ENCODE data around the gene HDDC3. TPM values are rescaled to one million over a fixed set of nuclear protein-coding genes. Genes with fewer than 3 reads are reported as not detected.
A peak's percentile ranks its signal among the peaks of the same experiment; 100 is the strongest.

The HDDC3 gene
- total RNA-seq, 1 donor from 2014 or later: 29.4 TPM

GRCh38 chr15:90884719-90885431 lies 47.5 kb downstream of the HDDC3 start:
- Histone ChIP-seq H3K27me3 (no peaks in the 10 kb centered on the region), H3K27ac (peak overlapping the region; percentile 90 to 94), H3K36me3 (peaks cover 30 to 33% of the 10 kb centered on the region in 2 donors), H3K4me3 (peak overlapping the region; percentile 61 to 75), H3K9me3 (no peaks in the 10 kb centered on the region), H3K4me1 (peaks cover 10 to 30% of the 10 kb centered on the region in 2 donors)
- intact Hi-C loops (cut with DNase I): loop anchor here (2.0 to 10.0 kb wide), 6 partner anchors 47 to 990 kb away; partner anchors contain the start of genes AP3S2, BLM, CRTC3 and HDDC3
- TF ChIP-seq CTCF (IDR thresholded peaks at IDR 0.05): no peak
- DNase-seq (ENCODE audit: low spot score in 2 of 2): no peak

- Histone ChIP-seq H3K27me3 (no peaks in the 10 kb centered on the region), H3K27ac (peak within 1 kb of the TSS; percentile 90 to 94), H3K9me3 (no peaks in the 10 kb centered on the region), H3K4me1 (peaks cover 10 to 30% of the 10 kb centered on the region in 2 donors), H3K4me3 (peak within 1 kb of the TSS; percentile 61 to 75), H3K36me3 (peaks cover 30 to 35% of the 10 kb centered on the region in 2 donors)
- TF ChIP-seq CTCF (IDR thresholded peaks at IDR 0.05): no peak
- intact Hi-C loops (cut with DNase I): loop anchor here (2.0 to 10.0 kb wide), 4 partner anchors 167 to 989 kb away; partner anchors contain the start of genes AP3S2, BLM and CRTC3
- DNase-seq (ENCODE audit: low spot score in 2 of 2): no peak
These were observed 48.2 kb downstream of the HDDC3 start, which contains the start of gene FES for GRCh38 chr15:90883976-90884718. Gene FES (plus strand): TSS chr15:90884504. CDS start chr15:90885046, 542 bp downstream.

GRCh38 chr15:90883526-90883975 lies 48.8 kb downstream of the HDDC3 start:
- H3K36me3 ChIP-seq: peaks cover 34 to 41% of the 10 kb centered on the region in 2 donors
- peaks cover 10 to 30% of the 10 kb centered on the region in 2 donors for H3K4me1 ChIP-seq
- TF ChIP-seq CTCF (IDR thresholded peaks at IDR 0.05): no peak
- intact Hi-C loops (cut with DNase I): loop anchor here (10.0 kb wide), 3 partner anchors 359 to 989 kb away; partner anchors contain the start of genes AP3S2 and CRTC3
- no peaks in the 10 kb centered on the region for H3K27me3 ChIP-seq
- no peak for DNase-seq (ENCODE audit: low spot score in 2 of 2)
- H3K4me3 ChIP-seq: peak overlapping the region; percentile 61 to 75
- H3K27ac ChIP-seq: peak overlapping the region; percentile 90 to 94
- no peaks in the 10 kb centered on the region for H3K9me3 ChIP-seq

GRCh38 chr15:90882781-90883525 lies 49.4 kb downstream of the HDDC3 start:
- Histone ChIP-seq H3K4me3 (no peak overlapping the region), H3K27me3 (no peaks in the 10 kb centered on the region), H3K9me3 (no peaks in the 10 kb centered on the region), H3K4me1 (peaks cover 10 to 30% of the 10 kb centered on the region in 2 donors), H3K27ac (peak overlapping the region; percentile 90 to 94), H3K36me3 (peaks cover 40 to 47% of the 10 kb centered on the region in 2 donors)
- no peak for TF ChIP-seq CTCF (IDR thresholded peaks at IDR 0.05)
- no peak for DNase-seq (ENCODE audit: low spot score in 2 of 2)
- intact Hi-C loops (cut with DNase I): loop anchor here (10.0 kb wide), 3 partner anchors 358 to 988 kb away; partner anchors contain the start of genes AP3S2 and CRTC3

All from ascending aorta (tissue), 2 donors.